Measurements from ENCODE around the gene USP19. TPM values are rescaled to one million over a fixed set of nuclear protein-coding genes. Genes with fewer than 3 reads are reported as not detected.

USP19 gene
- total and polyA plus RNA-seq, 11 donors = 19.2 to 90.3 (median 55.6) TPM

DNA sequence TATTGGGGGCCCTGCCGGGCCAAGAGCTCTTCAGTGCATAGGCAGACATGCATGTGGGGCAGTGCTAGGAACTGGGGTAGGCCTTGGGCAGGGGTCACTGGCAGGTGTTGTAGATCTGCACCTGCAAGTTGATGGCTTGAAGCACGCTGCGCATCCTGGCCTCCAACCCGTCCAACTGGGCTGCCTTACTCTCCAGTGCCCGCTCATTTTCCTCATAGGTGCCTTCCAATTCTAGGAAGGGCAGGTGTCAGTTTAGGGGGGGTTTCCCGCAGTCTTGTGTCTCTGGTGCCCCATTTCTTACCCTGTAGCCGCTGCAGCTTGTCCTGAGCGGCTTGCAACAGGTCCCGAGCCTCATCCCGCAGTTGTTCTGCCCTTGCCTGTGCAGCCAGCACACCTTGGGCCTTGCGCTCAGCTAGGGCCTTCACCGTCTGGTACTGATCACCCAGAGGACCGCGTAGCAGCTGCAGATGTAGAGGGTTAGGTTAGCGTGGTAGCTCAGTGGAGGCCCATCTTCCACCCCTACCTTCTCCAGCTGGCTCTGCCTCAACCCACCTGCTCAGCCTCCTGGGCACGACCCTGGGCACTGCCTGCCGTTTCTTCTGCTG is 611 bp upstream of the USP19 start:
- H3K9me3 ChIP-seq = no peaks in the 10 kb centered on the region
- ATAC-seq = peak in 1 of 4 donors; percentile 0
- DNase-seq = peak in 1 of 5 donors; percentile 60
- peaks cover 0 to 83% (median 80%) of the 10 kb centered on the region in 9 donors for H3K36me3 ChIP-seq
- intact Hi-C loops (cut with DNase I) = loop anchor here in 1 of 10 donors (2.0 kb wide), 1 partner anchor 16 kb away; the partner anchor contains the start of gene QARS1
- peak overlapping the region; percentile 90 to 100 (median 97) for H3K27ac ChIP-seq
- H3K27me3 ChIP-seq = no peaks in the 10 kb centered on the region
- peak overlapping the region in 10 of 12 donors; percentile 64 to 99 (median 91) for H3K4me3 ChIP-seq
- WGBS, 4 donors = 76 to 82% (median 80%) methylated on average over 17 of the region's 17 CpGs
- peaks cover 3 to 32% (median 19%) of the 10 kb centered on the region in 12 donors for H3K4me1 ChIP-seq
- TF ChIP-seq POLR2A (IDR thresholded peaks at IDR 0.05) = no peak
- TF ChIP-seq, protein P1, sequence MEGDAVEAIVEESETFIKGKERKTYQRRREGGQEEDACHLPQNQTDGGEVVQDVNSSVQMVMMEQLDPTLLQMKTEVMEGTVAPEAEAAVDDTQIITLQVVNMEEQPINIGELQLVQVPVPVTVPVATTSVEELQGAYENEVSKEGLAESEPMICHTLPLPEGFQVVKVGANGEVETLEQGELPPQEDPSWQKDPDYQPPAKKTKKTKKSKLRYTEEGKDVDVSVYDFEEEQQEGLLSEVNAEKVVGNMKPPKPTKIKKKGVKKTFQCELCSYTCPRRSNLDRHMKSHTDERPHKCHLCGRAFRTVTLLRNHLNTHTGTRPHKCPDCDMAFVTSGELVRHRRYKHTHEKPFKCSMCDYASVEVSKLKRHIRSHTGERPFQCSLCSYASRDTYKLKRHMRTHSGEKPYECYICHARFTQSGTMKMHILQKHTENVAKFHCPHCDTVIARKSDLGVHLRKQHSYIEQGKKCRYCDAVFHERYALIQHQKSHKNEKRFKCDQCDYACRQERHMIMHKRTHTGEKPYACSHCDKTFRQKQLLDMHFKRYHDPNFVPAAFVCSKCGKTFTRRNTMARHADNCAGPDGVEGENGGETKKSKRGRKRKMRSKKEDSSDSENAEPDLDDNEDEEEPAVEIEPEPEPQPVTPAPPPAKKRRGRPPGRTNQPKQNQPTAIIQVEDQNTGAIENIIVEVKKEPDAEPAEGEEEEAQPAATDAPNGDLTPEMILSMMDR (IDR thresholded peaks at IDR 0.05) = no peak

DNA sequence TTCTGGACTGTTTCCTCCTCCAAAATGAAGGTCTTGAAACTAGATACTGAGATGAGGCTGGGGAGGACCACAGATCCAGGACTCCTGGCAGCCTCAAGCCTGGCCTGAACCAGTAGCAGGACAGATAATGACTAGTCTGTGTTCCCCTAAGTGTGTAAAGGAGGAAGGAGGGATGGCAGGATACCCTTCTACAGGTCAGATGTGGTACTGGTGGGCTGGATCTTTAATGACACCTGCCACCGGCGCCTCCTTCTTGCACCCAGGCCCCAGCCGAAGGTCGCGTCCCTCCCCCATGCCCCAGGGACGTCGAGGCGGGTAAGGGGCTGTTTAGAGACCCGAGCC is 556 bp downstream of the USP19 start:
- Histone ChIP-seq H3K36me3 (peaks cover 2 to 83% (median 80%) of the 10 kb centered on the region in 9 donors), H3K4me3 (peak overlapping the region; percentile 64 to 99 (median 91)), H3K27ac (peak overlapping the region; percentile 90 to 100 (median 97)), H3K9me3 (no peaks in the 10 kb centered on the region), H3K27me3 (no peaks in the 10 kb centered on the region), H3K4me1 (peaks cover 3 to 32% (median 19%) of the 10 kb centered on the region in 12 donors)
- ATAC-seq (no peak), DNase-seq (no peak)
- TF ChIP-seq, protein P1 (IDR thresholded peaks at IDR 0.05) = no peak
- no peak for TF ChIP-seq POLR2A (IDR thresholded peaks at IDR 0.05)
- intact Hi-C loops (cut with DNase I) = loop anchor here in 2 of 10 donors (1.0 to 2.0 kb wide), 2 partner anchors 13 to 15 kb away; partner anchors contain the start of genes LAMB2 (in 1 of the 2) and QARS1 (in 1 of the 2)
- WGBS, 4 donors = 0 to 2% (median 1%) methylated on average over 9 of the region's 9 CpGs

DNA sequence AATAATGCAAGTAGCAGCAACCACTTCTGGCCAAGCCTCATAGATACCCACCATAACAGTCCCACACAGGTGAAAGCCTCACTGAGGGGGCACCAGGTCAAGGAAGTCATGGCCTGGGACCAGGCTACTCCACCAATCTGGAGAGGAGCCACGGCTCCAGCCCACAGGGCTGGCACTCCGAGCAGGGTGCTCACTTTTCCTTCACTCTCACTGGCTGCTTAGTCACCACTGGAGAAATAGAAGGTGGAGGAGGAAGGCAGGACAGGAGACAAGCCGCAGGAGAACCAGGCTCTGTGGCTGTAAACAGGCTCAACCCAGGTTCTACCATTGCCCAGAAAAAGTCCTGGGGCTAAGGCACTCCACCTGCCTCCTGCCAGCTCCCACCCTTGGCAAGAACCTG is 1.2 kb downstream of the USP19 start:
- TF ChIP-seq POLR2A (IDR thresholded peaks at IDR 0.05) = no peak
- TF ChIP-seq, protein P1 (IDR thresholded peaks at IDR 0.05) = no peak
- peaks cover 3 to 32% (median 19%) of the 10 kb centered on the region in 12 donors for H3K4me1 ChIP-seq
- no peaks in the 10 kb centered on the region for H3K9me3 ChIP-seq
- no peaks in the 10 kb centered on the region for H3K27me3 ChIP-seq
- peaks cover 5 to 83% (median 80%) of the 10 kb centered on the region in 9 donors for H3K36me3 ChIP-seq
- ATAC-seq = no peak
- intact Hi-C loops (cut with DNase I) = no loop called here
- peak overlapping the region in 11 of 12 donors; percentile 64 to 99 (median 91) for H3K4me3 ChIP-seq
- no peak for DNase-seq
- H3K27ac ChIP-seq = peak overlapping the region; percentile 90 to 100 (median 97)
- whole genome bisulfite sequencing, 4 donors = 26 to 59% (median 45%) methylated on average over 2 to 3 of the region's 3 CpGs

DNA sequence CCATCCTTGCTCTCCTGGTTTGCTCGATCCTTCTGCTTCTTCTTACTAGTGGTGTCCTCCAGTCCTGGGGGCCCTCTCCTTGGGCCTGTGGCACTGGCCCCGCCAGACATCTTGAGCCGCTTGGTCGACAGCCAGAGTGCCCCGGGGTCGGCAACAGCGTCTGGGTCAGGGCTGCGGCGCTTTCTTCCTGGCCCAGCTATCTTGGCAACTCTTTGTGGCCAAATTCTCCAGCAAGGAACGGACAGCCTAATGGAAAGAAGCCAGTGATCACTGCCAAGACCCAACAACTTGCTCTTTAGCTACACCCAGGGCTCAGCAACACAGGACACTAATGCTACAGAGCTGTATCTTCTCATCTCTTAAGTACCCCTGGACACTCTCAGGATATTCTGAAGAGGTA is 1.6 kb downstream of the USP19 start:
- DNase-seq (peak in 1 of 5 donors; percentile 61), ATAC-seq (peak in 1 of 4 donors; percentile 3)
- TF ChIP-seq, protein P1 (IDR thresholded peaks at IDR 0.05) = no peak
- no peak for TF ChIP-seq POLR2A (IDR thresholded peaks at IDR 0.05)
- Histone ChIP-seq H3K36me3 (peaks cover 5 to 83% (median 80%) of the 10 kb centered on the region in 9 donors), H3K27ac (peak overlapping the region in 11 of 12 donors; percentile 91 to 100 (median 97)), H3K4me1 (peaks cover 3 to 32% (median 19%) of the 10 kb centered on the region in 12 donors), H3K4me3 (peak overlapping the region in 5 of 12 donors; percentile 64 to 99 (median 91)), H3K27me3 (no peaks in the 10 kb centered on the region), H3K9me3 (no peaks in the 10 kb centered on the region)
- 37 to 51% (median 39%) methylated on average over 10 of the region's 10 CpGs for WGBS, 4 donors
- intact Hi-C loops (cut with DNase I) = no loop called here
